Transverse colon (tissue), 3 donors: ENCODE data around the gene ENOX1.

Experiments
- CTCF ChIP-seq, 5 experiments: fragments of 200-600 bp in 3 of 5; fragments of 450-650 bp in 2 of 5; sonication (generic) in 3 of 5; IDR thresholded peaks; 1 replicate in 2 of 5; 2 replicates in 3 of 5; pipeline ENCODE4 v1.5.1; 2016 to 2017; ENCODE audit warnings: antibody characterized with exemption in 5 of 5, inconsistent platforms in 3 of 5, mild to moderate bottlenecking in 2 of 5, moderate library complexity in 1 of 5
- EP300 ChIP-seq: sonication (generic); formaldehyde crosslinking; IDR thresholded peaks from one replicate; pipeline ENCODE4 v1.6.1; 2017; ENCODE audit warnings: antibody characterized with exemption, low read depth
- POLR2A ChIP-seq: fragments of 450-650 bp; IDR thresholded peaks from one replicate; pipeline ENCODE4 v1.6.1; 2016; ENCODE audit warnings: antibody characterized with exemption, mild to moderate bottlenecking, moderate library complexity

- TF ChIP-seq CTCF (IDR thresholded peaks at IDR 0.05), result no peak
- no peak for TF ChIP-seq POLR2A
- TF ChIP-seq EP300, result no peak
Measured at GRCh38 chr13:43494206-43494605, 292.6 kb downstream of the ENOX1 start.
